Loucy (cell line): ENCODE data around the gene ST13.

ENCODE experiments used
- CTCF ChIP-seq: fragments of 200-600 bp; sonication (generic); conservative IDR thresholded peaks from 2 replicates; pipeline ENCODE4 v1.5.1; 2014; ENCODE audit warnings: mild to moderate bottlenecking, antibody characterized with exemption, low read length
- EZH2phosphoT487 ChIP-seq: fragments of 200-600 bp; IDR thresholded peaks from 2 replicates; pipeline ENCODE4 v1.6.1; 2018; ENCODE audit warnings: antibody characterized with exemption, mild to moderate bottlenecking, moderate library complexity, borderline replicate concordance

- TF ChIP-seq CTCF (no peak), EZH2phosphoT487 (no peak)
Observed at GRCh38 chr22:40894417-40894816, 38.0 kb upstream of the ST13 start.
